HG02870 (cell line): ENCODE measurements around the gene MCM8.

Source experiments
- ATAC-seq: cut with Tn5 transposase; IDR thresholded peaks from one replicate; pipeline ENCODE4 v1.9.1; 2021; ENCODE audit warnings: mild to moderate bottlenecking, moderate library complexity; ENCODE audit not compliant: unreplicated experiment

MCM8 gene

GRCh38 chr20:6040540-6040939 is 90.1 kb downstream of the MCM8 start:
- no peak for ATAC-seq

DNA sequence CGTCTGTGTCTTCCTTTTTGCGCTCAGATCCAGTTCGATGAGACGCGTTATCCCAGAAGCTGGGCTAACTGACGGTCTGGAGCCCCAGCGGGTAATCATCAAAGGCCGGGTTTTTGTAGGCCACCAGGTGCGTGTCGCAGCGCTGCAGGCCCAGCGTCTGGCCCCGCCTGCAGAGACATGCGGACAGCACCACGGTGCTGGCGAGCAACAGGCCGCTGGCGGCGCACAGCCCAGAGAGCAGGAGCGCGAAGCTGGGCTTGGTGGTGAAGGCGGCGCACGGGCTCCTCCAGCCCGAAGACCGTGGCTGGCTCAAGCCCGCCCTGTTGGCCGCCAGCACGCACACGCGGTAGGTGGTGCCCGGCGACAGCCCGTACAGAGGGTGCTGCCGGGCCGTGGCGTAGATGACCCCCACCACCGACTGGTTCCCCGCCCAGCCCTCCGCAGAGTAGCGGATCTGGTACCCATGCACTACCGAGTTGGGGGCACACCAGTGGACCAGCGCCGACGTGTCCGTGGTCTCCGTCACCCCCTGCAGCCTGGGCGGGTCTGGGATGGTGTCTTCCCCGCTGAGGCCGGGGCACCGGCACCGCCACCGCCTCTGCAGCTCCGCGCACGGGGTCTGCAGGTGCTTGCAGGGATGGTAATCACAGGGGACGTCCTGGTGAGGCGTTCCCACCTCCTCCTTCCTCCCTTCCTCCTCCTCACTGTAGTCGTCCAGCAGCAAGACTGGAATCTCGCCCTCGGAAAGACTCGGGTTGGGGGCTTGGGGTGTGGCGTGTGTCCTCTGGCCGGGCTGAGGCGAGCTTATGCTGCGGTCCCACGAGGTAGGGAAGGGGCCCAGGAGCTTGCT is 90.7 kb downstream of the MCM8 start:
- no peak for ATAC-seq

DNA sequence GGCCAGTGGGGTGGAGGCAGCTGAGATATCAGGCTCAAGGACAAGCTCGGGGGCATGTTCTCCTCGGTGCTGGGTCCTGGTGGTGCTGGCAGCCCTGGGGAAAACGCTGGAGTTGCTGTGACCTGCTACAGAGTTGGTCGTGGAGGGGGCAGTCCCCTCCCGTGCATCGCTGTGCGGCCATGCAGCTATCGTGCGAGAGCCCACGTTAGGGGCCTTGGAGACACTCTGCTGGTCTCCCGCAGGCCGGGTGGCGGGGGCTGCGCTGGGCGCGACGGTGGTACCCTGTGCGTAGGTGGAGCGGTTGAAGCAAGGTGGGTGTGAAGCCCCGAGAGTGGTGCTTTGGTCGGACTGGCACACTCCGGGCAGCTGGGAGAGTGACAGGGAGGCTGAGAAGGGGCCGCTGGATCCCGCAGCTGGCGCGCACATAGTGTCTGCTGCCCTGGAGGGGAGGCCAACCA is 91.4 kb downstream of the MCM8 start:
- no peak for ATAC-seq

GRCh38 chr20:6044115-6044514 is 93.7 kb downstream of the MCM8 start:
- no peak for ATAC-seq

- ATAC-seq = no peak
These were observed 95.1 kb downstream of the MCM8 start for GRCh38 chr20:6045566-6045965.

GRCh38 chr20:6046432-6046831 is 96.0 kb downstream of the MCM8 start:
- no peak for ATAC-seq

- ATAC-seq = no peak
These were observed 97.9 kb downstream of the MCM8 start for GRCh38 chr20:6048391-6048790.
